Muscle layer of duodenum (tissue), 2 donors: ENCODE results near the gene SLC2A8.

Source experiments
- H3K27ac ChIP-seq: one replicate; pipeline ENCODE4 v1.7.0; 2013; ENCODE audit warnings: mild to moderate bottlenecking, low read length
- H3K27me3 ChIP-seq: one replicate; pipeline ENCODE4 v1.7.0; 2013; ENCODE audit warnings: low read depth, mild to moderate bottlenecking, control low read depth, low read length
- H3K36me3 ChIP-seq, 2 donors: one replicate each; pipeline ENCODE4 v1.7.0; 2013; ENCODE audit warnings: low read length in 2 of 2, control low read depth in 1 of 2, mild to moderate bottlenecking in 1 of 2; ENCODE audit not compliant: insufficient read depth in 2 of 2, control insufficient read depth in 1 of 2
- H3K4me1 ChIP-seq, 2 donors: one replicate each; pipeline ENCODE4 v1.7.0; 2013; ENCODE audit warnings: low read length in 2 of 2, mild to moderate bottlenecking in 2 of 2, control low read depth in 1 of 2, moderate library complexity in 1 of 2; ENCODE audit not compliant: insufficient read depth in 2 of 2, control insufficient read depth in 1 of 2
- H3K4me3 ChIP-seq, 2 donors: one replicate each; pipeline ENCODE4 v1.7.0; 2013; ENCODE audit warnings: low read length in 2 of 2, low read depth in 1 of 2, mild to moderate bottlenecking in 1 of 2
- H3K9me3 ChIP-seq, 2 donors: one replicate each; pipeline ENCODE4 v1.7.0; 2013; ENCODE audit warnings: low read length in 2 of 2, control low read depth in 1 of 2, mild to moderate bottlenecking in 1 of 2; ENCODE audit not compliant: control insufficient read depth in 1 of 2
- donor health status: healthy.

SLC2A8 gene

DNA sequence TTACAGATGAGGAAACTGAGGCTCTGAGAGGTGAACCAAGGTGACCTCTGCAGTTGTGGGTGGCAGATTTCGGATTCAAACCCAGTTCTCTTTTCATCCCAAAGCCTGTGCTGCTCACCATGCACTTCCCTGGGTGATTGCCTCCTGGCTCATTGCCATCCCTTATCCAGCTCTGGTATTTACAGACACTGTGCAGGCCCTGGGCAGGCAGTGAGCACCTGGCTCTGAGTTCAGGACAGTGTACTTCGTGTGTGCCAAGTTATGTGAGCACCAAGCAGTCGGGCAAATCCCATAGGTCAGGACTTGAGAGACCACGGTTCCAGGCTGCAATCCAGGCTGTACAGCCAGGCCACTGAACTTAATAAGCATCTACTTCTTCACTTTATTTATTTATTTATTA is 55.7 kb downstream of the SLC2A8 start:
- no peaks in the 10 kb centered on the region for H3K27me3 ChIP-seq
- peak overlapping the region; percentile 72 to 89 for H3K4me3 ChIP-seq
- peaks cover 17 to 27% of the 10 kb centered on the region in 2 donors for H3K4me1 ChIP-seq
- no peaks in the 10 kb centered on the region for H3K9me3 ChIP-seq
- no peak overlapping the region for H3K27ac ChIP-seq
- H3K36me3 ChIP-seq: peaks cover 26 to 38% of the 10 kb centered on the region in 2 donors

DNA sequence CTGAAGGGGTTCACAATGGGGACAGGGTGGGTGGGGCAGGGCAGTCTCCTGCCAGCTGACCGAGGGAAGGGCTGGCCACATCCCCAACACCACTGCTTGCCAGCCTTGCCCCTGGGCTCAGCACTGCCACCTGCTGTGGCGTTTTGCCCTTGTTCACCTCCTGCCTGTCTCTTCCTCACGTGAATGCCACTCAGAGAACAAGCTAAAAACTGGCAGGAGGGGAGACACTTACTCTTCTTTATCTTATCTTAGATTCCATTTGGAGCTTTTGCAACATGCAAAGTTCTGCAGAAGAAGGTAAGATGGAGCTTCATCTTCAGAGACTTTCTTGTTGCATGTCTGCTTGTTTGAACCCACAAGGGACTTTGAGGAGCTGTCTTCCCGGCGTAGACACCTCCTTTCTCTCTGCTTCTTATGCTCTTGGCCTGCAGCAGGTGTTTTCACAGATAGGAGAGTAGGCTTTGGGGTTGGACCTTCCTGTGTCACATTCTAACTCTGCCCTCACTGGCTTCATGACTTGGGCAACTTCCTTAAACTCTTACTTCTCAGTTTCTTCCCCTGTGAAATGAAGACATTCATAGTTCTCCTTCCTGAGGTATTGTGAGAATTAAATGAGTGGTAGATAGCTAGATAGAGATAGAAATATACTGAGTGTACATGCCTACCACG is 58.5 kb downstream of the SLC2A8 start:
- Histone ChIP-seq H3K27me3 (no peaks in the 10 kb centered on the region), H3K4me1 (peaks cover 8 to 10% of the 10 kb centered on the region in 2 donors), H3K4me3 (no peak overlapping the region), H3K36me3 (peaks cover 7 to 34% of the 10 kb centered on the region in 2 donors), H3K27ac (no peak overlapping the region), H3K9me3 (no peaks in the 10 kb centered on the region)

DNA sequence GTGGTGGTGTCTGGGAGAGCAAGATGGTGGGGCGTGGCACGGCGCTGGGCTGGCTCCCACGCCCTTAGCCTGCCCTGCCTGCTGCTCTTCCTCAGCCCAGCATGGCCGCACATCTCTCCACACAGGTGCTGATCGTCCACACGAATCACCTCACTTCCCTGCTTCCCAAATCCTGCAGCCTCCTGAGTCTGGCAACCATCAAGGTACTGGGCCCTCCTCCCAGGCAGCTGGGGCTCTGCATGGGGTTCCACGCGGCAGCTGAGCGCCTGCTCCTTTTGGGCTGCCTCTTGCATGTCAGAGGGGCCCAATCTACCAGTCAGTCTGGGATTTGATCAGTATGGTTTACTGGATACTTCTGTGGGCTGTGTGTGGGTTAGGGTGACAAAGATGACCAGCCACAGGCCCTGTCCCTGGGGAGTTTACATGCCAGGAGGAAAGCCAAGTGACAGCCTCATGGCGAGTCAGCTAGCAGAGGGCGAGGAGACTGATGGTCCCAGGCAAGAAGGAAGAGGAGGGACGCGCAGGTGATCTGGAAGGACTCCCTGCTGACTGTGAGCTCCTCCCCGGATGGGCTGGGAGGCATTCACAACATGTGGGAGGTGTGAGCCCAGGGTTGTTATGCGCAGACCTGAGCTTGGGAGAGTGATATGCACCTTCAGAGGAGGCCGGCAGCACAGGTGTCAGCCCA is 60.4 kb downstream of the SLC2A8 start:
- no peak overlapping the region for H3K4me3 ChIP-seq
- peaks cover 20 to 50% of the 10 kb centered on the region in 2 donors for H3K36me3 ChIP-seq
- H3K27me3 ChIP-seq: no peaks in the 10 kb centered on the region
- H3K27ac ChIP-seq: no peak overlapping the region
- peaks cover 4 to 7% of the 10 kb centered on the region in 2 donors for H3K4me1 ChIP-seq
- H3K9me3 ChIP-seq: no peaks in the 10 kb centered on the region
